GM23338 (cell line): Measurements from ENCODE around the gene NT5C2. TPM values are rescaled to one million over a fixed set of nuclear protein-coding genes. Genes with fewer than 3 reads are reported as not detected.

Source experiments
- ATAC-seq: fragments of 200-7000 bp; cut with Tn5 transposase; 3 replicates; pipeline ENCODE4 v1.9.1; 2020
- DNase-seq: peaks from one replicate; pipeline ENCODE4 v3.0.0-alpha.2; 2015; ENCODE audit warnings: low spot score
- H2AFZ ChIP-seq: fragments of 200-600 bp; sonication (generic); 2 replicates; pipeline ENCODE4 v1.8.0; 2016; ENCODE audit warnings: antibody characterized with exemption, mild to moderate bottlenecking, moderate library complexity
- H3F3A ChIP-seq: fragments of 200-600 bp; sonication (generic); replicated peaks from 2 replicates; pipeline ENCODE4 v1.8.0; 2017; ENCODE audit warnings: antibody characterized with exemption, mixed run types, low read depth
- H3K27ac ChIP-seq: fragments of 200-600 bp; sonication (generic); 2 replicates; pipeline ENCODE4 v1.6.1; 2016; ENCODE audit warnings: low read depth
- H3K27me3 ChIP-seq: fragments of 200-600 bp; sonication (generic); 2 replicates; pipeline ENCODE4 v1.8.0; 2016; ENCODE audit warnings: mild to moderate bottlenecking, mixed run types, moderate library complexity; ENCODE audit not compliant: insufficient read depth
- H3K36me3 ChIP-seq: fragments of 200-600 bp; sonication (generic); 2 replicates; pipeline ENCODE4 v1.8.0; 2016; ENCODE audit warnings: mild to moderate bottlenecking; ENCODE audit not compliant: insufficient read depth
- H3K4me1 ChIP-seq: fragments of 200-600 bp; sonication (generic); 2 replicates; pipeline ENCODE4 v1.8.0; 2016; ENCODE audit warnings: mild to moderate bottlenecking, moderate library complexity; ENCODE audit not compliant: insufficient read depth
- H3K4me2 ChIP-seq: fragments of 200-600 bp; sonication (generic); 2 replicates; pipeline ENCODE4 v1.7.1; 2017; ENCODE audit warnings: mixed run types
- H3K4me3 ChIP-seq: fragments of 200-600 bp; sonication (generic); 2 replicates; pipeline ENCODE4 v1.6.1; 2016; ENCODE audit warnings: mixed run types
- H3K79me2 ChIP-seq: fragments of 200-600 bp; sonication (generic); replicated peaks from 2 replicates; pipeline ENCODE4 v1.8.0; 2017; ENCODE audit warnings: mild to moderate bottlenecking; ENCODE audit not compliant: insufficient read depth
- H3K9me2 ChIP-seq: fragments of 200-600 bp; sonication (generic); 2 replicates; pipeline ENCODE4 v1.8.0; 2017; ENCODE audit not compliant: insufficient read depth
- H4K20me1 ChIP-seq: fragments of 200-600 bp; sonication (generic); replicated peaks from 2 replicates; pipeline ENCODE4 v1.8.0; 2017; ENCODE audit warnings: mild to moderate bottlenecking; ENCODE audit not compliant: insufficient read depth
- H3K27ac Mint-ChIP-seq: 2 replicates; pipeline ENCODE4 v1.8.0; 2020; ENCODE audit warnings: inconsistent platforms, mild to moderate bottlenecking, moderate library complexity, mixed read lengths
- H3K27me3 Mint-ChIP-seq: 3 replicates; pipeline ENCODE4 v1.8.0; 2022; ENCODE audit warnings: low read depth, mild to moderate bottlenecking, moderate library complexity, mixed read lengths, inconsistent platforms; ENCODE audit not compliant: insufficient read depth, poor library complexity
- H3K36me3 Mint-ChIP-seq: 3 replicates; pipeline ENCODE4 v1.8.0; 2021; ENCODE audit warnings: low read depth, mild to moderate bottlenecking, inconsistent platforms, moderate library complexity, mixed read lengths
- H3K4me1 Mint-ChIP-seq: 3 replicates; pipeline ENCODE4 v1.8.0; 2020; ENCODE audit warnings: mild to moderate bottlenecking, inconsistent platforms, mixed read lengths
- H3K4me3 Mint-ChIP-seq: 3 replicates; pipeline ENCODE4 v1.8.0; 2021; ENCODE audit warnings: moderate library complexity, mild to moderate bottlenecking, inconsistent platforms, mixed read lengths
- H3K9me3 Mint-ChIP-seq: 3 replicates; pipeline ENCODE4 v1.8.0; 2020; ENCODE audit warnings: moderate library complexity, mild to moderate bottlenecking, inconsistent platforms, mixed read lengths
- CTCF ChIP-seq, 2 experiments: fragments of 200-600 bp in 1 of 2; sonication (generic) in 1 of 2; conservative IDR thresholded peaks; 2 replicates each; pipeline versions ENCODE4 v1.5.1 to v1.6.1; 2016 to 2017; ENCODE audit warnings: antibody characterized with exemption in 2 of 2, low read depth in 2 of 2, mild to moderate bottlenecking in 2 of 2, moderate library complexity in 1 of 2
- ETS1 ChIP-seq: IDR thresholded peaks from 2 replicates; pipeline ENCODE4 v1.6.1; 2016; ENCODE audit warnings: antibody characterized with exemption
- POLR2AphosphoS5 ChIP-seq: IDR thresholded peaks from 2 replicates; pipeline ENCODE4 v1.6.1; 2016; ENCODE audit warnings: antibody characterized with exemption, low read depth
- ZNF114 ChIP-seq: fragments of 250-450 bp; sonication (Bioruptor Pico); IDR thresholded peaks from 2 replicates; pipeline ENCODE4 v1.5.0; 2020; ENCODE audit warnings: mild to moderate bottlenecking, moderate library complexity
- polyA plus RNA-seq: library from polyadenylated mRNA; unstranded; fragments of >200 nt; fragmentation: Nextera tagmentation; extraction: Ambion mirVana; gene quantifications from 2 replicates; pipeline ENCODE4 v1.2.1, GENCODE V29; 2016
- total RNA-seq: library from RNA; depleted of rRNA; stranded (reverse); fragments of >200 nt; shearing (Covaris generic); gene quantifications from 2 replicates; pipeline ENCODE4 v1.2.3, GENCODE V29; 2014

The NT5C2 gene
- total and polyA plus RNA-seq, 2 experiments from 2014 or later, result 33.9 to 85.4 TPM

DNA sequence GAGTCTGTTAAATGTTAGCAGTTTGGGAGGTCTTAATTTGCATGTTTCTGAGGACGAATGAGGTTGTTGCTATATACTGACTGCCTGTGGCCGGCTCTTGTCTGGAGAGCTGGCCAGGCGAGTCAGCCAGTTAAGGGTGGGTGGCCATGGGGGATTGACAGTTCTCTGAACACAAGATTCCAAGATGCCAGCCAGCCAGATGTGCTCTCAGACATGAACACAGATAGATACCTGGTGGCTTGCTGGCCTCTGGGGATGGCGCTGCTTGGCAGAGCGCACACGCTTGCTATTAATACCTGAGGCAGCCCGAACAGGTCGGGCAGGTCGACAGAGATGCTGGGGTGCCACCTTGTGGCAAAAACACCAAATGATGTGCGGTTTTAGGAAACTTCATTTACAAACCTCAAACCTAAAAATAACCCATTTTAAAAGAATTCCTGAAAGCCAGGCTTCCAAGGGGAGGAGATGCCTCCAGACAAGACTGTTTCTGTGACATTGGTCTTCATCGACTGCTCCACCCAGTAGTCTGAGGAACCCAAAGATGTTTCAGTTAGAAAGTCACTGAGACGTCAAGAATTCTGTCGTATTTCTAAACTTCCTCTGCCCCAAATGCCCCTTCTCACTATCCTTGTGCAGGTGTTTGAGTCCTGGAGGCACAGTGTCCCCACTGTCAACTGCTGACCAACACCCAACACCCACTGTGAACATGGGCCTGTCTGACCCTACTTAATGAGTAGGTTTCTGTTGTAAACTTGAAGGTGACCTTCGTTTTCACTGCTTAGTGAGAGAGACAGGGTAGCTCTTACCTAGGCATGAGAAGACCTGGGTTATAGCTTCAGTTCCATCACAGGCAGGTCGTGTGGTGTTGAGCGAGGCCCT is 123.4 kb downstream of the NT5C2 start:
- Mint-ChIP-seq H3K4me3 (no peak overlapping the region), H3K27ac (no peak overlapping the region), H3K36me3 (no peaks in the 10 kb centered on the region), H3K4me1 (no peaks in the 10 kb centered on the region), H3K27me3 (peaks cover 2% of the 10 kb centered on the region), H3K9me3 (no peaks in the 10 kb centered on the region)
- no peaks in the 10 kb centered on the region for H3K27me3 ChIP-seq
- DNase-seq, result peak; percentile 88
- H4K20me1 ChIP-seq, result peaks cover 4% of the 10 kb centered on the region; the same call in 1 of the 2 replicates
- H3K27ac ChIP-seq, result no peak overlapping the region
- no peaks in the 10 kb centered on the region for H3K36me3 ChIP-seq
- H3K4me2 ChIP-seq, result no peak overlapping the region
- TF ChIP-seq POLR2AphosphoS5 (no peak), CTCF (conservative IDR thresholded peaks at IDR 0.05; ENCODE audit: low read depth in 2 of 2) (peak; percentile 88 to 95), ETS1 (no peak)
- no peaks in the 10 kb centered on the region for H3K79me2 ChIP-seq
- H2AFZ ChIP-seq, result no peak overlapping the region
- no peak overlapping the region for H3K4me3 ChIP-seq
- peak; percentile 95 for ATAC-seq
- H3K4me1 ChIP-seq, result 0 out of 2 replicates have a peak, but pooled peaks cover 5% of the 10 kb centered on the region
- no peaks in the 10 kb centered on the region for H3K9me2 ChIP-seq
- H3F3A ChIP-seq, result no peaks in the 10 kb centered on the region

GRCh38 chr10:103067956-103068355 is 125.1 kb downstream of the NT5C2 start:
- ATAC-seq (no peak), DNase-seq (no peak)
- no peak overlapping the region for H3K4me3 Mint-ChIP-seq
- peaks cover 4% of the 10 kb centered on the region; the same call in 1 of the 2 replicates for H4K20me1 ChIP-seq
- TF ChIP-seq ZNF114 (CRISPR knock-in tag) (no peak), CTCF (conservative IDR thresholded peaks at IDR 0.05; ENCODE audit: low read depth in 2 of 2) (peak in 1 of 2 experiments; percentile 16; a peak in 1 of 4 replicates)
- H3K9me3 Mint-ChIP-seq, result no peaks in the 10 kb centered on the region
- no peaks in the 10 kb centered on the region for H3K27me3 Mint-ChIP-seq
- no peaks in the 10 kb centered on the region for H3F3A ChIP-seq
- H3K9me2 ChIP-seq, result no peaks in the 10 kb centered on the region
- no peak overlapping the region for H3K4me3 ChIP-seq
- H3K27ac Mint-ChIP-seq, result no peak overlapping the region
- no peaks in the 10 kb centered on the region for H3K36me3 Mint-ChIP-seq
- no peaks in the 10 kb centered on the region for H3K27me3 ChIP-seq
- no peak overlapping the region for H2AFZ ChIP-seq
- peaks cover 5% of the 10 kb centered on the region for H3K4me1 Mint-ChIP-seq
- H3K79me2 ChIP-seq, result no peaks in the 10 kb centered on the region
- H3K4me1 ChIP-seq, result peaks cover 8% of the 10 kb centered on the region
- H3K36me3 ChIP-seq, result no peaks in the 10 kb centered on the region
- no peak overlapping the region for H3K4me2 ChIP-seq
- no peak overlapping the region for H3K27ac ChIP-seq
